Fibroblast of gingiva (primary cell): ENCODE results near the gene SLC25A19.

Source experiments
- DNase-seq: peaks from one replicate; pipeline ENCODE4 v3.0.0-alpha.2; 2011; ENCODE audit warnings: low read depth

SLC25A19 gene

DNA sequence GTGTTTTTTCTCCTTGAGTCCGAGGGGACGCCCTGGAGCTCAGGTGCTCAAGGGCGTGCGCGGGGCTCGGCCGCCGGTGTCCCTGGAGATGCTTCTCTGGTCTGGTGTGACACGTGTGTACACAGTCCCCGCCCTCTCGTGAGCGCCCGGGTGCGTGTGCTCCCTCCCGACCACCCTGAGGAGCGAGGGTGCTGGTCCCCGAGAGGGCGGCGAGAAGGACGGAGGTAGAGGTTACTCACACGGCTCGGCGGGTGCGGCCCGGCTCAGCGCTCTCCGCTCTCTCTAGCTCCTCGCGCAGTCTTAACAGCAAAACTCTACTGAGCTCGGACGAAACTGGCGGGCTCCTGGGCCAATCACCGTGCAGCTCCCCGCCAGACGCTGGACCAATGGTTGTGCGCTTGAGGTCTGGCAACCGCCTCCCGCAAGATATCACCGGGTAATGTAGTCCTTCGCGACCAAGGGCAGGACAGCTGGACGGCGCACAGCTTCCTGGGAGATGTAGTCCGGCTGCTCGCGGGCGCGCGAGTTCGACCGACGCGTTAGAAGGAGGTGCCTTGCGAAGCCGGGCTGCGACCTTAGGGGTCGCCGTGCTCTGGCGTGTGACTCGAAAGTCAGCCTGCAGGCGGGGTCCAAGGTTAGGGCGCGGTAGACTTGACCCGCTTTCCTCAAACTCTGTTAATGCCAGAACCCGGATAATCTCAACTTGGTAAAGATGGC lies at the start of gene SLC25A19:
SLC25A19 (minus strand) TSS at position 319 of the 717 bp plus-strand sequence. CDS start 2,669 bp downstream, outside the sequence.
- DNase-seq: peak; percentile 99

DNA sequence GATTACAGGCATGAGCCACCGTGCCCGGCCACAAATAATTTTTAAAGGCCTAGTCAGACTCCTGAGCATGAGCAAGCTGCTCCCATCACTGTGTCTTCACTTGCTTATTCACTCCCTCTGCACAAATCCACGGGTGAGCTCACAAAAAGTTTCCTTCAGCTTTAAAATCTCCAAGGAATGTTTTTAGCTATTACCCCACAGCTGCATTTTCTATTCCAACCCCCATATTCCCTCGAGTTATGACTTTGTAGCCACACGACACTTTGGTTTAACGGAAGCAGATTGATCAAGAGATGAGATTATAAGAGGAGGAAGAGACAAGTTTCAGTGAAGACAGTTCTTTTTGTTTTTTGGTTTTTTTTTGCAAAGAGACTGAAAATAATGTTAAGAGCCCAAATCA lies 49.1 kb upstream of the SLC25A19 start:
- no peak for DNase-seq

DNA sequence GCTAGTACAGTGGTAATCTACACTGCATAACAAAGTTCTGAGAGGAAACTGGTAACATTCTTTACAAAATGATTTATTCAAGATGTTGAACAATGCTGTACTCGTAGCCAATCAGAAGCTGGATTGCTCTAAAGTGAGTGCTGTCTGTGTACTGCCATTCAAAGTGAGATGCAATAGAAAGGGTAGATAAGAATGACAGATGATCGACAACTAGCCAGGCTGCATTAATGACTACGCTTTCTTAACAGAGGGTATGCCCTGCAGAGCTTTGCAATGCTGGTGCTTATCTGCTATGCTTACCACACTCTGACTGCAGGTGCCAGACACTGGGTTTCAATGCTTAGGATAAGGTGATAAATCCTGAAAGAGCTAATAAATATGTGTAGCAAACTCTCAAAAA lies 46.1 kb upstream of the SLC25A19 start:
- no peak for DNase-seq

DNA sequence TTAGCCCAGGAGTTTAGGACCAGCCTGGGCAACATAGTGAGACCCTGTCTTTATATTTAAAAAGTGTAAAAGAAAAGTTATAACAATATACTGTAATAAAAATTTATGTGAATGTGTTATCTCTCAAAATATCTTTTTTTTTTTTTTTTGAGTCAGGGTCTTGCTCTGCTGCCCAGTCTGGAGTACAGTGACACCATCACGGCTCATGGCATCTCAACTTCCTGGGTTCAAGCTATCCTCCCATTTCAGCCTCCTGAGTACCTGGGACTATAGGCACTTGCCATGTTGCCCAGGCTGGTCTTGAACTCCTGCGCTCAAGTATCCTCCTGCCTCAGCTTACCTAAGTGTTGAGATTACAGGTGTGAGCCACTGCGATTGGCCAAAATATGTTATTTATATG lies 45.5 kb upstream of the SLC25A19 start:
- no peak for DNase-seq

DNA sequence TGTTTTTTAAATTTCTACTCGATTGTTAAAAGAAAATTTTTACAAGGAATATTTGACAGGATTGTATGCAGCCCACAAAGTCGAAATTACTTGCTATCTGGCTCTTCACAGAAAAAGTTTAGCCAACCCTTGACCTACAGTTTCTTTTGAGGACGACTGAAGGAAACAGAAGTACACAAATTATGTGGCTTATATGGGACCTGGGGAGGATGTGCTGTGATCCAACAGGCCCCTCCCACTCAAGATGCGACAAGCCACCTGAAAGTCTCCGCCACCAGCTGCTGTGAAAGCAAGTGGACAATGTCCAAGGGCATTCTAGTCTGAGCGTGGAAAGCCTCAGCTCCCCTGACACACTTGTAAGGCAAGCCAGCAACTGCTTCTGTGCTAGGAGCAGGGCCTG lies 42.4 kb upstream of the SLC25A19 start:
- DNase-seq: no peak

DNA sequence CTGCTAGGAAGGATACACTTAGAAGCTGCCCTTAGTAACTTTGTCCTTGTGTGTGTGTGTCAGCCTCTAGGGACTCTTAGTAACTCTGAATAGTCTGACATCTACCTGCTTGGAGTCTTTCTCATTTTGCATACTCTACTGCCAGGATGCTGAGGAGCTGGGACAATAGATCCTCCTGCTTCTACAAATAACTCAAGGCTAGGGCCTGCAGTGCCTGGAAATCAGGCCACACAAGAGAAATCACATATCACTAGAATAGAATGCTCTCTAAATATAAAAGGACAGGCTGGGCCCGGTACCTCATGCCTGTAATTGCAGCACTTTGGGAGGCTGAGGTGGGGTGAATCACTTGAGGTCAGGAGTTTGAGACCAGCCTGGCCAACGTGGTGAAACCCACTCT lies 38.5 kb upstream of the SLC25A19 start:
- DNase-seq: no peak

DNA sequence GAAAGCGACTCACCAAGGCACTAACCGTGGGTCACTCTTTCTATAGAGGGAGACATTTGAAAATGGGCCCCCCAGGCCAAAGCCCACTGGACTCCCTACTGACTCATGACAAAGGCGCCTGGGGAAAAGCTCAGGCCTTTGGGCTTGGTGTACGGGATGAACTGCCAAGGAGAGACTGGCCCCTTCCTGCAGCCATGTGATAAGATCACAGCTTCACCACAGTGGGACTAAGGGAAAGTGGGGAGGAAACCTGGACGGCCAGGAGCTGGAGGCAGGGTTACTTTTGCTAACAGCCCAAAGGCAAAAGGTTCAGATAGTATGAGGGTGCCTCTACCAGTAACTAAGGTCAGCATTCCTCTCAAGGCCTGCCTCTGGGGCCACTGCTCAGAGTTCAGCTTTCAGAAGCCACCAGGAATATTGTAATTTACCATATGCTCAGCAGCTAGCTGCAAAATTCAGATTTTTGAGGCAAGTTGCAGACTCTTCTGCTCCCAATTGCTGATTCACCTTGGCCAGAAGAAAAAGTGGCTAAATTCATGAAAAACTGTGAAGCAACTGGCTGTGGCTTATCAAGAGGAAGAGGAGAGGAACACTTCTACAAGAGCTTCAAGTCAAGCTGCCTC lies 37.1 kb upstream of the SLC25A19 start:
- no peak for DNase-seq

DNA sequence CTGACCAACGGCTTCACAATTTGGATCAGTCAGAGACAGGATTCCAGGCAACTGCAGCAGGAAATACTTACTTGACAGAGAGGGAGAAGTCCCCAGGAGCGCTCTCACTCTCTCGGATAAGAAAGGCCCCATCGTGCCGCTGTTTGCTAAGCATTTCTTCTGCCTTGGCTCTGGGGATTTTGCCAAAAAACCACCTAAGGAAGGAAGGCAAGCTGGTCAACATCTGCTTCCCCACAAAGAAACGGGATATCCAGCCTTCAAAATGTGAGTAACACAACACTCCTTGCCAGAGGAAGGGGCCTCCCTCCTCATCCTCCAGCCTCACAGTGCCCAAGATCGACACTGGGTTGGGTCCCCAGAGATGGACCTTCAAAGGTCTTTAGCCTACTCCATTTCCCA lies 36.6 kb upstream of the SLC25A19 start:
- DNase-seq: no peak

DNA sequence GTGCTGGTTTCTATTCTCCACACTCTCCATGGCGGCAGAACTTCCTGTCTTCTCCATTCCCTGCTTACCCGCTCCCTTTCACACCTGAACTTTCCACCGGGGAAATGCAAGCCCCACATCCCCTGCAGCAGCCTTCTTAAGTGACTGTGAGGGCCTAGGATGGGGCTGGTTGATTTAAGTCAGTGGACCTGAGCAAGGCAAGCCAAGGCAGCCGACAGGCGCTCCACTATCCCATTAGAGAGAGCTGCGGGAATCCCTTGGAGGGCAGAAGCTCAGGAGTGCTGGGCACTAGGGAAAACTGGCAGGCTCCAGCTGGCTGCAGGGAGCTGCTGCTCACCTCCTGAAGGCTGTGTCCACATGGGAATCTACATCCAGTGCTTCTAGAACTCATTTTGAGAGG lies 36.1 kb upstream of the SLC25A19 start:
- no peak for DNase-seq

DNA sequence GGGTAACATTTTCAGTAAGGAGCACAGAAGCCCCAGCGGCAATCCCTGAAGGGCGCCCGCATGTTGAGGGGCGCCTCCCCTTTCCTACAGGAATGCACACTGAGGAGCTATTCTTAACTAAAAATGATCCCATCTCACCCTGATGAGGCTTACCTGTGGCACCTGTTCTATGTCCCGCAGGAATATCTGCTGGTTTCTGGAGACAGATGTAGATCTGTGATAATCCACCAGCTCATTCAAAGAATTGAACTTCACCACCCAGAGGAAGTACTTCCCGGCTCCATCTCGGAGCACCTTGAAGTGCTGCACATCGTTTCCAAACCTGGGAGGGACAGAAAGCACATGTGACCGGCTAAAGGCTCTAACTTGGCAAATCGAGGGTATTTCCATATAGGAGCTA lies 32.3 kb upstream of the SLC25A19 start:
- DNase-seq: no peak

DNA sequence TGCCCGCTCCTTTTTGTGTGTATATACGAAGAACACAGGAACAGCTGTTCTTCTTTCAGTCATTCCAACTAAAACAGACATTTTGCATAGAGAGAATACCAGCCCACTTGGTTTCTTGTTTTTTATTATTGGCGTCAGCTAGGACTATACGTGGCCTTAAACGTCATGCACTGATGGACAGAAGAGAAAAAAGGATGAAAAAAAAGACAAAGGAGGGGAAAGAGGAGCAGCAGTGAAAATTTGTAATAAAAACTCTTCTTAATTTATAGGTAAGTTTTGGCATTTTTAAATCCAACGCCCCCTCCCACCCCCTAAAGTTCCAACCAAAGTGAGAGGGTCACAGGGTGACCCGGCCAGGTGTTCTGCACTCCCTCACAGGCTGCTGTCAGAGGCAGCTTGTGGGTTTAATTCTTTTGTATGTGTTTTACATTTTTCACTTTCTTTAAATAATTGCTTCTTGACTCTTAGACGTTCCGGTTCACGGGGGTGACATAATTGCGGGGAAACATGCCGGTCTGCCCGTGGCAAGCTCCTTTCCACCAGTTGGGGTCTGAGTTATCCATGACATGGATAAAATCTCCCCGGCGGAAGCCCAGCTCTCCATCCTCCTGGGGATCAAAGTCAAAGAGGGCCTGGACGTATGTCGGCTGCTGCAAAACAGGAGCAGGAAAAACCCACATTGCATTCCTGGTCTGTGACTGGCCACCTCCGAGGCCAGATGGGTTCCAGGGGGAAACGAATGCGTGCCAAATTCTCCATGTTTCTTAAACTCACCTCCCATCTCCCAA lies 30.9 kb upstream of the SLC25A19 start:
- no peak for DNase-seq

DNA sequence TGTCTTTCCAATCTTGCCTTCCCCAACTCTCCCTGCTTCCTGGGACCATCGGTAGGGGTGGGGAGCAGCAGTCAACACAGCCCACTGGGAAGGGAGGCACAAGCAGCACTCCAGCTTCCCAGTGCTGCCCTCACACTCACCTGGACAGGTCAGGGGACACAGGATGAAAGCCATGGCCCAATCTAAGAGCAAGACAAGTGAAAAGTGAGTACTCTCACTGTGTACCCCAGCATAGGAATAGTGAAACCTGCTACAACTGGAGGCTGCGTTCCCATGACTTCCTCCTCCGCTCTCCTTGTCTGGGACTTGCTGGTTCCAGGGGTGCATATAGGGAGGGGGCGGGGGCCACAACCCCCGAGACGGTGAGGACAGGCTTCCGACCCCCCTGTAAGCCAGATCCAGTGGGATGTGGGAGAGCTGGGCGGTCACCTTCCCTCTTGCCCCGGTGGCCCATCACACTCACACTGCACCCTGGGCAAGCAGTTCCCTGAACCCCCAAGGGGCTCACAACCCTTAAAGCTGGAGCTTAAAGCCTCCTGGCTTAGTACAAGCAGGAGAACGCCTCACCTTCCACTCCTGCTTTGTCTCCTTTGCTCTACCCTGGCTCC lies 29.5 kb upstream of the SLC25A19 start:
- DNase-seq: no peak

DNA sequence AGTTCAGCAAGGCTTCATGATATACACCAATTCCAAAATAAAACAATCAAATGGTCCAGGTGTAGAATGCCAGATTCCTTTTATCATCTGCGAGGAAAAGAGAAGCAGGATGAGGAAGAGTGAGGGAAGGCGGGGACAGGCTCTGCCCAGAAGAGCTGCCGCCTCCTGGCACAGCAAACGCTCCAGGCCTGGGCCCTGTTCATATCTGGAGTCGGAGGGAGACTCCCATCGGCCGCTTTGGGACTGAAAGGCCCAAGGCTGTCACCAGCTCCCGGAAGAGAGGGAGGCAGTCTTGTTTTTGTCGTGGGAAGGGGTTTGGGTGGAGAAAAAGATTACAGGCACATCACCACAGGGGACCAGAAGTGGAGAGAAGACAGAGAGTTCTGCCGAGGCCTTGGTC lies 29.0 kb upstream of the SLC25A19 start:
- DNase-seq: no peak

DNA sequence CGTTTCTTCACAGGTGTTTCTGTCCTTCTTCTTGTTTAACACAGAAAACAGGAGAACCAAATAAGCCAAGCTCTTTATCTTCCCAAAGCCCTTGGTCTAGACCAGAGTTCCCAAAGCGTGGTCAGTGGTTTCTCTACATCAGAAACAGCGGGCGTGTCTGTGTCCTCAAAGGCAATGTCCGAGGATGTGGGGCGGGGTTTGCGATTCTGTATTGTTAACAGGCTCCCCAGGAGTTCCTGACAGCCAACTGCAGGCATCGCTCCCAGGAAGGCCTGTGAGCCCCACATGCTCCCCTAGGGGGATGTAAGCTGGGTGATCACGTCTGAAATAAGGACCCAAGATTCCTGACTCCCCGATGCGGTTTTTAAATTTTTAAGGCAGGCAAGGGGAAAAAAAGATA lies 28.4 kb upstream of the SLC25A19 start:
- no peak for DNase-seq

DNA sequence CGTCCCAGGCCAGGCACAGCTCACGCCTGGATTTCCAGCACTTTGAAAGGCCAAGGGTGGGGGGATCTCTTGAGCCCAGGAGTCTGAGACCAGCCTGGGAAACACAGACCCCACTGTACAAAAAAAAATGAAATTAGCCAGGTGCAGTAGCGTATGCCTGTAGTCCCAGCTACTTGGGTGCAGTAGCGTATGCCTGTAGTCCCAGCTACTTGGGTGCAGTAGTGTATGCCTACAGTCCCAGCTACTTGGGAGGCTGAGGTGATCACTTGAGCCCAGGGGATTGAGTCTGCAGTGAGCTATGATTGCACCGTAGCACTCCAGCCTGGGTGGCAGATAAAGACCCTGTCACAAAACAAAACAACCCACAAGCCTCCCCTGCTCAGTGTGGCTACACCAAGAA lies 27.0 kb upstream of the SLC25A19 start:
- no peak for DNase-seq

DNA sequence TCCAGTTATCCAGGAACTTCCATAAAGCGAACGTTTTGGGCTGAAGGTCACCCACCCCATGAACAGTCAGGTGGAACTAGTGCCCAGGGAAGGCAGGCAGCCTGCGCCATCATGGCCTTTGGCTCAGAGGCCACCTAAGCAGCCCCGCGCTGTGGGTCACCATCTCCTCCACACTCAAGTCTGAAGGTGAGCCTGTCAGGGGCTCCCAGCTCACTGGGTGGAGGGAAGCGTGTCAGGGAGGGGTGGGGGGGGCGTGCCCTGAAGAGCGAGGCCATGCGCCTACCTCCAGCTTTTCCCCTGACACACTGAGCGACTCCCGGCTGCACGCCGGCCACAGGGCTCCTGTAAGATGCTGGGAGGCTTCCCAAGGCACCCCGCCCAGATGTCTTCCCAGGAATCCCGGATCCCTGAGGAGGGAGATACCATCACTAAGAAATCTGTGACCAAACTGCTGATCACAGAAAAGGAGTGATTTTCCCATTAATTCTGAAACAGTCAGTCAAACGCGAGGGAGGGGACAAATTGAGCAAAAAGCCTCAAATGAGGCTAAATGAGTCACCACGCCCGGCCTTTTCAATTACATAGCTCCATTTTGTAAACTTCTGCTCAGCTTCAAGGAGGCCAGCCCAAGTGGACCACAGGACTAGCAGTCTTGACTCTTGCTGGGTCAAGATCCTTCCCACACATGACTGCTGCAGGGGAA lies 26.5 kb upstream of the SLC25A19 start:
- DNase-seq: peak; percentile 20

DNA sequence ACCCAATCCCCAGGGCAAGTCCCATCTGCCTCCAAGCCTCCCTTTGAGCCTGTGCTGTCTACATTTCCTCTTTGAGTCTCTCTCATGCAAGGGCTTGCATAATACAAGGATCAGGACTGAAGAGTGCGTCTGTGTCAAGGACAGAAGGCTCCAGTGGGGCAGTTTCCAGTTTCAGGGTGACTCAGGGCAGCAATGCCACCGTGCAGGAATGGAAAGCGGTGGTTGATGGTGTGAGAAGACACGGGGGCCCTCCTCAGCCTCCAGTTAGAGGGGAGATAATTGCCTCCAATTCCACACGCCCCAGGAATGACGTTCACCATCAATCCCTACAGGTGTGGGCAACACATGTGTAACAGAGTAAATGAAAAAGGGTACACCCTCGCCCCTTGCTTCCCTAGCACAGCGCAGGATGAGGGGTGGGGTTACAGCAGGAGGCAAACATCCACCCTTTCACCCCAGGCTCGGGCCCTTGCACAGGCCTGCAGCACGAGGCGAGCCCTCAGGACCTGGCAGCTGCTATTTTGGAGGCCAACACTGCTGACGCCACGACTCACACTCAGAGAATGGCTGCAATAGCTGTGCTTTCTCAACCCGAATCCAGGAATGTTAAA lies 24.8 kb upstream of the SLC25A19 start:
- DNase-seq: no peak

DNA sequence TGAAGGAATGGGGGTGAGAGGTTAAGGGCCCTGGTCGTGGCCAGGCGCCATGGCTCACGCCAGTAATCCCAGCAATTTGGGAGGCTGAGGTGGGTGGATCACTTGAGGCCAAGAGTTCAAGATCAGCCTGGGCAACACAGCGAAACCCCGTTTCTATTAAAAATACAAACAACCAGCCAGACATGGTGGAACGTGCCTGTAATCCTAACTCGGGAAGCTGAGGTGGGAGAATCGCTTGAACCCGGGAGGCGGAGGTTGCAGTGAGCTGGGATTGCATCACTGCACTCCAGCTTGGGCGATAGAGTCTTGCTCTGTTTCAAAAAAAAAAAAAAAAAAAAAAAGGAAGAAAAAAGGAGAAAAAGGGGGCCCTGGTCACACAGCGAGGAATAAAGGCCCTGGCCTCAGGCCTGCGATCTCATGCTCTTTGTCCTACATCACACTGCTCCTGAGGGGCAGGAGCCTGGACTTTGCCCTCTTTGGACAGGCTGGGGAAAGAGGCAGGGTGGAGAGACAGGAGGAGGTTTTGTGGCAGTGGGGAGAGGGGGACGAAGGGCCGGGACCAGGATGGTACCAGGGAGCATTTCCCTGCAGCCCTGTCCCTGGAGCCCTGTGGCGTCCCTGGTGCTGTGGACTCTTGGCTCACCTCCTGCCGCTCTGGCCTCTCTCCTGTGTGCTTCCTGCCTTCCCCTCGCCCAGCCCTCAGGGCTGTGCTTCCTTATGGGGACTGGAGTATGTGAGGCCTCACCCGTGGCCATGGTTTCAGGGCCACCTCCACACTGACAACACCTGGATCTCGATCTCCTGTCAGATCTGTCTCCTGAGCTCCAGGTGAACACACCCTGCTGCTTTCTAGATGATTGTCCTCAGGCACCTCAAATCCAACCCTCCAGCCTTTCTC lies 19.7 kb upstream of the SLC25A19 start:
- no peak for DNase-seq

DNA sequence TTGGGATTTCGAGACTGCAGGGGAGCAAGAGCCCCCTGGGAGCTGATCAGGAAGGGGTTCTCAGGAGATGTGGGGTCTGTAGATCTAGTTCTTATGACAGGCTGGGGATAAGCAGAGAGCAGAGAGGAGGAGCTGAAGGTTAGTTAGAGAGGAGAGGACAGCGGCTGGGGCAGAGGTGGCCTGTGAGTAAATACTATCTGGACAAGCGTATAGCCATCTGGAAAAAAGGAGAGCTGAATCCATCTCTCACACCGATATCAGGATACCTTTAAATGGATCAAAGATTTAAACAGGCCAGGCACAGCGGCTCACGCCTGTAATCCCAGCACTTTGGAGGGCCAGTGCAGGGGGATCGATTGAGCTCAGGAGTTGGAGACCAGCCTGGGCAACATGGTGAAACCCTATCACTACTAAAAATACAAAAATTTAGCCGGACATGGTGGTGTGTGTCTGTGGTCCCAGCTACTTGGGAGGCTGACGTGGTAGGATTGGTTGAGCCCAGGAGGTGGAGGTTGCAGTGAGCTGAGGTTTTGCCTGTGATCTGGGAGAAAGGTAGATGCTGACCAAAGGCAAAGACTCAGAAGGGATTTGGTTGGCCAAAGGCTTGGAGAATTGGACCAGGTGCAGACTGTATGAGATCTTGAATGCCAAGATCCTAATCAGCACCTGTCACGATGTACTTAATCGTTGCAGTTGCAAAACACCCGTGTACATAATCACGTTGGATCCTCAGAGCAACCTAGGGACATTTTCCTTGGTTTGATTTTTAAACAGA lies 18.9 kb upstream of the SLC25A19 start:
- DNase-seq: no peak
